Activated naive CD8-positive, alpha-beta T cell treated with anti-CD3 and anti-CD28 coated beads, Interleukin-2, amount 10 ng/mL, durations not matched to agents 7 days and 5 days (primary cell): Measurements from ENCODE around the gene NRCAM. TPM values are rescaled to one million over a fixed set of nuclear protein-coding genes. Genes with fewer than 3 reads are reported as not detected.

ENCODE experiments used
- ATAC-seq: fragments of 150-1000 bp; cut with Tn5 transposase; one replicate; pipeline ENCODE4 v1.10.0; 2021; ENCODE audit warnings: low read depth, moderate library complexity
- POLR2A ChIA-PET: fragments of 350-600 bp; sonication (Branson Sonifier 250); formaldehyde crosslinking; loops from one replicate; lab custom pipeline; 2021; ENCODE audit warnings: antibody characterized with exemption; lab: Charles Lee
- DNase-seq: peaks from one replicate; pipeline ENCODE4 v3.0.0; 2021
- H3K27ac Mint-ChIP-seq: one replicate; pipeline ENCODE4 v1.8.0; 2022; ENCODE audit warnings: mild to moderate bottlenecking, mixed read lengths
- H3K27me3 Mint-ChIP-seq: one replicate; pipeline ENCODE4 v1.8.0; 2022; ENCODE audit warnings: mild to moderate bottlenecking, moderate library complexity, mixed read lengths
- H3K36me3 Mint-ChIP-seq: one replicate; pipeline ENCODE4 v1.8.0; 2021; ENCODE audit warnings: mild to moderate bottlenecking, mixed read lengths
- H3K4me1 Mint-ChIP-seq: one replicate; pipeline ENCODE4 v1.8.0; 2021; ENCODE audit warnings: mixed read lengths
- H3K4me3 Mint-ChIP-seq: one replicate; pipeline ENCODE4 v1.8.0; 2022; ENCODE audit warnings: mild to moderate bottlenecking, moderate library complexity, mixed read lengths
- H3K9me3 Mint-ChIP-seq: one replicate; pipeline ENCODE4 v1.8.0; 2021; ENCODE audit warnings: mixed read lengths
- total RNA-seq, 2 experiments: library from RNA; stranded (reverse); gene quantifications; one replicate each; pipeline ENCODE4 v1.2.3, GENCODE V29; 2021

Gene NRCAM
- total RNA-seq, 2 experiments from 2014 or later, result 0.50 to 0.99 TPM

DNA sequence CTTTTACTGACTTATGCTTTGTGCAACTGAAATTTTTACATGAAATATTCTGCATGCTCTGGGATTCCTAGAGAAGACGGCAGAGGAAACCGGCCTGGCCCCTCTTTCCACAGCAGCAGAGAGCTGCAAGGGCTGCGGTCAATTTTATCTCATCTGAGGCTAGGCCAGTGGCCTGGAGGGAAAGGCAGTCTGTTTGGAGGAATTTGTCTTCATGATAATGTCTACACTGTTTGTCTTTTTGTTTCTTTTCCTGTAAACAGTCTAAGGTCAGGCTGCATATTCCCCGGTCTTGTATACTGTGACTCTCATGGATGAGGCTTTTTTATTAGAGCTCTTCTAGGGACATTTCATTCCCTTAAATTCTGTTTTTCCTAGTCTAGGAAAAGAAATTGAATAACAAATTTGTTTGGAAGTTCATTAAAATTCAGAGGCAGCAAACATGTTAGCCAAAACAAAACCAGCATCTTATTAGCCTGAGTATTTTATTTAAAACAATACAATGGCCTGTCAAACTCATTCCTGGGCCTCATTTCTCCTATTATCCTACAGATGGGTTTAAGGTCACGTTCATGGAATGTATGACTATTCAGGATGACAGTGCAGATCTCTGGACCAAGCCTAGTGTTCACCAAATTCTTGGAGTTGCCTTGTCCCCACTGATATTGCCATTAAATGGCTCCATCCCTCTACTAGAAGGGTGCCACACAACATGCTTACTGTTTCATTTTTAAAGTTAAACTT lies 352.5 kb downstream of the NRCAM start:
- DNase-seq (no peak), ATAC-seq (no peak)
- Mint-ChIP-seq H3K27ac (no peak overlapping the region), H3K9me3 (no peaks in the 10 kb centered on the region), H3K4me3 (no peak overlapping the region), H3K36me3 (no peaks in the 10 kb centered on the region), H3K27me3 (peaks cover 18% of the 10 kb centered on the region), H3K4me1 (no peaks in the 10 kb centered on the region)
- POLR2A ChIA-PET, result no interaction called here

- Mint-ChIP-seq H3K27me3 (peaks cover 18% of the 10 kb centered on the region), H3K36me3 (no peaks in the 10 kb centered on the region), H3K9me3 (no peaks in the 10 kb centered on the region), H3K27ac (no peak overlapping the region), H3K4me3 (no peak overlapping the region), H3K4me1 (no peaks in the 10 kb centered on the region)
- ATAC-seq (no peak), DNase-seq (no peak)
- POLR2A ChIA-PET, result no interaction called here
Observed at GRCh38 chr7:108102671-108103312, 353.4 kb downstream of the NRCAM start.

DNA sequence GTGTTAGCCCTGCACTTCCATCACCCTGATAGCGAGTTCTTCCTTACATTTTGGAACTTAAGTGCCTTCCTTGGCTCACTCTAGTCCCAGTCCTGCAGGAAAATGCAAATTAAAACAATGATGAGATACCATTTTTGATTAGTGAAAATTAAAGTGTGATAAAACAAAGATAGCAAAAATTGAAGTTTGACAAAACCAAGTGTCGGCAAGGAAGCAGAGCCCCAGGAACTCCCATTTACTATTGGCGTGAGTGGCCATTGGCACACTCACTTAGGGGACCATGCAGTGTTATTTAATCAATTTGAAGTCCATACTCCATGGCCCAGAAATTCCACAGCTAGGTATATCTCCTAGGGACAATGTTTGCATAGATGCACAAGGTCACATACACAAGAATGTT lies 354.5 kb downstream of the NRCAM start:
- H3K4me1 Mint-ChIP-seq, result no peaks in the 10 kb centered on the region
- H3K36me3 Mint-ChIP-seq, result no peaks in the 10 kb centered on the region
- no peak for DNase-seq
- H3K27ac Mint-ChIP-seq, result no peak overlapping the region
- peaks cover 18% of the 10 kb centered on the region for H3K27me3 Mint-ChIP-seq
- no peaks in the 10 kb centered on the region for H3K9me3 Mint-ChIP-seq
- POLR2A ChIA-PET, result no interaction called here
- no peak overlapping the region for H3K4me3 Mint-ChIP-seq
- no peak for ATAC-seq

- H3K27me3 Mint-ChIP-seq, result peaks cover 15% of the 10 kb centered on the region
- DNase-seq, result no peak
- H3K36me3 Mint-ChIP-seq, result no peaks in the 10 kb centered on the region
- H3K4me3 Mint-ChIP-seq, result no peak overlapping the region
- POLR2A ChIA-PET, result no interaction called here
- ATAC-seq, result no peak
- no peaks in the 10 kb centered on the region for H3K4me1 Mint-ChIP-seq
- no peaks in the 10 kb centered on the region for H3K9me3 Mint-ChIP-seq
- no peak overlapping the region for H3K27ac Mint-ChIP-seq
Observed at GRCh38 chr7:108099713-108100112, 356.5 kb downstream of the NRCAM start.

DNA sequence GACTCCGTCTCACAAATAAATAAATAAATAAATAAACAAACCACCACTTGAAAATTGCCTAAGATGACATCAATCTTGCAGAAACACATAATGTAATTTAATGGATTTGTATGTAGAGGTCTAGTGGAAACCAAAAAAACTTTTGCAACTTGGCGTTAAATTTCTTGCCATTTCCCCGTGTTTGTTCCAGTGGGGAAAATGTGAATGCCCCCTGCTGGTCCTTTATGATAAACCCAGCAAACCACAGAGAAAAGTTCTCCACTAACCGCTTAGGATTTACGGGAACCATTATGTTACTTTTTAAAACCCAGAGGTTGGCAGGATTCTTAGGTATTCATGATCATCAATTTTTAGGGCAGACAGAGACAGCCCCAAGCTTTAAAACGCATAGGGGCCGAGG lies 358.5 kb downstream of the NRCAM start:
- POLR2A ChIA-PET, result no interaction called here
- Mint-ChIP-seq H3K4me3 (no peak overlapping the region), H3K9me3 (no peaks in the 10 kb centered on the region), H3K27me3 (peaks cover 17% of the 10 kb centered on the region), H3K36me3 (no peaks in the 10 kb centered on the region), H3K4me1 (no peaks in the 10 kb centered on the region), H3K27ac (no peak overlapping the region)
- no peak for DNase-seq
- no peak for ATAC-seq

Other genes with a start within 250 kb of the NRCAM start
- 10 to 100 TPM; 17.2 to 17.8 TPM for gene PNPLA8, start 69.7 kb upstream of the NRCAM start, total RNA-seq
- gene THAP5, start 113.3 kb upstream of the NRCAM start, total RNA-seq, result 10 to 100 TPM; 32.8 to 38.9 TPM
- gene DNAJB9, start 113.4 kb upstream of the NRCAM start, total RNA-seq, result 10 to 100 TPM; 11.3 to 11.9 TPM